Natural killer cell (primary cell): Measurements from ENCODE around the gene COL25A1. TPM values are rescaled to one million over a fixed set of nuclear protein-coding genes. Genes with fewer than 3 reads are reported as not detected.

ENCODE experiments used
- ATAC-seq, 3 donors: fragments of 150-1000 bp in 2 of 3; fragments of 200-7000 bp in 1 of 3; cut with Tn5 transposase; 1 replicate in 1 of 3; 2 replicates in 2 of 3; pipeline ENCODE4 v1.10.0; 2021; ENCODE audit warnings: mild to moderate bottlenecking in 2 of 3, moderate library complexity in 2 of 3
- DNase-seq, 2 donors: peaks; one replicate each; pipeline versions ENCODE4 v3.0.0 to v3.0.0-alpha.2; 2013 to 2021; ENCODE audit warnings: mixed read lengths in 1 of 2
- H3K27ac ChIP-seq: one replicate; pipeline ENCODE4 v1.5.1; 2013; ENCODE audit warnings: mild to moderate bottlenecking, low read length
- H3K27me3 ChIP-seq: one replicate; pipeline ENCODE4 v1.6.1; 2013; ENCODE audit warnings: low read length; ENCODE audit not compliant: control insufficient read depth, insufficient read depth
- H3K36me3 ChIP-seq: one replicate; pipeline ENCODE4 v1.6.1; 2013; ENCODE audit warnings: low read length; ENCODE audit not compliant: control insufficient read depth, insufficient read depth
- H3K4me1 ChIP-seq: one replicate; pipeline ENCODE4 v1.6.1; 2013; ENCODE audit warnings: low read length; ENCODE audit not compliant: control insufficient read depth, insufficient read depth
- H3K4me3 ChIP-seq: one replicate; pipeline ENCODE4 v1.5.1; 2013; ENCODE audit warnings: low read length
- H3K9me3 ChIP-seq: one replicate; pipeline ENCODE4 v1.6.1; 2013; ENCODE audit warnings: low read length; ENCODE audit not compliant: control insufficient read depth, insufficient read depth
- H3K27ac Mint-ChIP-seq, 2 donors: one replicate each; pipeline ENCODE4 v1.8.0; 2022; ENCODE audit warnings: mild to moderate bottlenecking in 2 of 2, mixed read lengths in 2 of 2, moderate library complexity in 1 of 2
- H3K27me3 Mint-ChIP-seq, 2 donors: one replicate each; pipeline ENCODE4 v1.8.0; 2022; ENCODE audit warnings: low read depth in 2 of 2, mixed read lengths in 2 of 2
- H3K36me3 Mint-ChIP-seq: one replicate; pipeline ENCODE4 v1.8.0; 2022; ENCODE audit warnings: mixed read lengths
- H3K4me1 Mint-ChIP-seq, 2 donors: one replicate each; pipeline ENCODE4 v1.8.0; 2022; ENCODE audit warnings: mixed read lengths in 2 of 2
- H3K4me3 Mint-ChIP-seq: one replicate; pipeline ENCODE4 v1.8.0; 2022; ENCODE audit warnings: mild to moderate bottlenecking, moderate library complexity, mixed read lengths
- H3K9me3 Mint-ChIP-seq, 2 donors: one replicate each; pipeline ENCODE4 v1.8.0; 2022; ENCODE audit warnings: mixed read lengths in 2 of 2
- CTCF ChIP-seq: fragments of 200-600 bp; IDR thresholded peaks from one replicate; pipeline ENCODE4 v1.8.0; 2022; ENCODE audit warnings: antibody characterized with exemption
- WGBS: methylation state at CpG from one replicate; pipeline ENCODE4 v1.1.7; 2013; ENCODE audit warnings: missing lambda C conversion rate; ENCODE audit not compliant: insufficient coverage; 5-methylcytosine and 5-hydroxymethylcytosine counted together
- intact Hi-C: fragments of 100-400 bp; cut with micrococcal nuclease; formaldehyde crosslinking; loops from one replicate; pipeline ENCODE4 v1.14.2; 2022
- total RNA-seq, 4 donors: library from RNA; stranded (reverse); fragments of 120-200 nt in 1 of 4; gene quantifications; one replicate each; pipeline versions ENCODE4 v1.2.3 to v1.2.4, GENCODE V29; 2013 to 2022

Gene COL25A1
- total RNA-seq, 3 donors from 2014 or later (not counting 1 experiment from before 2014, with no cell fraction given) = 0.08 TPM; not detected in 2

GRCh38 chr4:109256818-109257217, 45.6 kb downstream of the COL25A1 start:
- no peak overlapping the region for H3K27ac ChIP-seq
- Mint-ChIP-seq H3K27ac (no peak overlapping the region), H3K27me3 (peaks cover 7 to 14% of the 10 kb centered on the region in 2 donors), H3K4me3 (no peak overlapping the region), H3K9me3 (no peaks in the 10 kb centered on the region), H3K4me1 (no peaks in the 10 kb centered on the region), H3K36me3 (no peaks in the 10 kb centered on the region)
- H3K9me3 ChIP-seq = no peaks in the 10 kb centered on the region
- H3K36me3 ChIP-seq = no peaks in the 10 kb centered on the region
- intact Hi-C loops = no loop called here
- ATAC-seq (no peak), DNase-seq (no peak)
- H3K4me1 ChIP-seq = no peaks in the 10 kb centered on the region
- no peaks in the 10 kb centered on the region for H3K27me3 ChIP-seq
- no peak overlapping the region for H3K4me3 ChIP-seq
- no peak for TF ChIP-seq CTCF

GRCh38 chr4:109254845-109255244, 47.6 kb downstream of the COL25A1 start:
- no peak overlapping the region for H3K4me3 Mint-ChIP-seq
- H3K9me3 ChIP-seq = no peaks in the 10 kb centered on the region
- WGBS = 82% methylated on average over 4 of the region's 4 CpGs
- H3K27ac ChIP-seq = no peak overlapping the region
- ATAC-seq (no peak), DNase-seq (no peak)
- H3K4me3 ChIP-seq = no peak overlapping the region
- H3K27ac Mint-ChIP-seq = no peak overlapping the region
- H3K36me3 ChIP-seq = no peaks in the 10 kb centered on the region
- no peaks in the 10 kb centered on the region for H3K36me3 Mint-ChIP-seq
- H3K4me1 Mint-ChIP-seq = no peaks in the 10 kb centered on the region
- no peaks in the 10 kb centered on the region for H3K4me1 ChIP-seq
- no peak for TF ChIP-seq CTCF
- H3K27me3 Mint-ChIP-seq = peaks cover 7 to 14% of the 10 kb centered on the region in 2 donors
- no peaks in the 10 kb centered on the region for H3K27me3 ChIP-seq
- no peaks in the 10 kb centered on the region for H3K9me3 Mint-ChIP-seq
- intact Hi-C loops = no loop called here

- no peaks in the 10 kb centered on the region for H3K36me3 Mint-ChIP-seq
- no peaks in the 10 kb centered on the region for H3K9me3 Mint-ChIP-seq
- H3K4me1 Mint-ChIP-seq = no peaks in the 10 kb centered on the region
- ATAC-seq (no peak), DNase-seq (no peak)
- intact Hi-C loops = no loop called here
- whole genome bisulfite sequencing = 81% methylated on average over 3 of the region's 3 CpGs
- H3K4me3 Mint-ChIP-seq = no peak overlapping the region
- no peak overlapping the region for H3K27ac Mint-ChIP-seq
- no peak for TF ChIP-seq CTCF
- Histone ChIP-seq H3K27me3 (no peaks in the 10 kb centered on the region), H3K27ac (no peak overlapping the region), H3K9me3 (no peaks in the 10 kb centered on the region), H3K4me1 (no peaks in the 10 kb centered on the region), H3K4me3 (no peak overlapping the region), H3K36me3 (no peaks in the 10 kb centered on the region)
- H3K27me3 Mint-ChIP-seq = peaks cover 3 to 23% of the 10 kb centered on the region in 2 donors
These were observed 51.1 kb downstream of the COL25A1 start for GRCh38 chr4:109251396-109251795.

GRCh38 chr4:109248322-109248900, 54.0 kb downstream of the COL25A1 start:
- Histone ChIP-seq H3K36me3 (no peaks in the 10 kb centered on the region), H3K4me3 (no peak overlapping the region), H3K9me3 (no peaks in the 10 kb centered on the region), H3K27ac (no peak overlapping the region), H3K4me1 (no peaks in the 10 kb centered on the region), H3K27me3 (no peaks in the 10 kb centered on the region)
- no peaks in the 10 kb centered on the region for H3K36me3 Mint-ChIP-seq
- H3K27ac Mint-ChIP-seq = no peak overlapping the region
- peaks cover 3 to 15% of the 10 kb centered on the region in 2 donors for H3K27me3 Mint-ChIP-seq
- H3K4me3 Mint-ChIP-seq = no peak overlapping the region
- ATAC-seq = no peak
- no peaks in the 10 kb centered on the region for H3K4me1 Mint-ChIP-seq
- TF ChIP-seq CTCF = no peak
- intact Hi-C loops = no loop called here
- H3K9me3 Mint-ChIP-seq = no peaks in the 10 kb centered on the region
- DNase-seq = no peak
- 97% methylated on average over 4 of the region's 4 CpGs for WGBS
